Erythroblast (primary cell): ENCODE results near the gene NDUFS4.

Experiments used
- GATA1 ChIP-seq: IDR thresholded peaks from 2 replicates; pipeline ENCODE4 v1.6.1; 2011; ENCODE audit warnings: low read depth, mild to moderate bottlenecking, control low read depth, low read length, moderate library complexity
- POLR2A ChIP-seq: IDR thresholded peaks from 2 replicates; pipeline ENCODE4 v1.6.1; 2011; ENCODE audit warnings: mild to moderate bottlenecking, low read length

DNA sequence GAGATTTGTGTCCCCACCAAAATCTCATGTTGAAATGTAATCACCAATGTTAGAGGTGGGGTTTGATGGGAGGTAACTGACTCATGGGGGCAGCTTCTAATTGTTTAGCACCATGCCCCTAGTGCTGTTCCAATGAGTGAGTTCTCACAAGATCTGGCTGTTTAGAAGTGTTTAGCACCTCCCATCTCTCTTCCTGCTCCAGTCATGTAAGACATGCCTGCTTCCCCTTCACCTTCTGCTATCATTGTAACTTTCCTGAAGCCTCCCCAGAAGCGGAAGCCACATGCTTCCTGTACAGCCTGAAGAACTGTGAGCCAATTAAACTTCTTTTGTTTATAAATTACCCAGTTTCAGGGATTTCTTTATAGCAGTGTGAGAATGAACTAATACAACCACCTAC, 170.5 kb downstream of the NDUFS4 start:
- no peak for TF ChIP-seq POLR2A
- TF ChIP-seq GATA1: no peak
